K562 (cell line): ENCODE data around the gene TLE7.

Source experiments
- BHLHE40 ChIP-seq: IDR thresholded peaks from 2 replicates; pipeline ENCODE4 v1.6.1; 2011; ENCODE audit warnings: low read length, improper control_type of control experiment
- CTBP1 ChIP-seq: fragments of 450-650 bp; IDR thresholded peaks from 2 replicates; pipeline ENCODE4 v1.6.1; 2016; ENCODE audit warnings: borderline replicate concordance
- EP300 ChIP-seq: IDR thresholded peaks from 2 replicates; pipeline ENCODE4 v1.6.1; 2012; ENCODE audit warnings: low read length, improper control_type of control experiment
- ESRRB ChIP-seq: fragments of 250-450 bp; sonication (Bioruptor Pico); IDR thresholded peaks from 2 replicates; pipeline ENCODE4 v1.5.0; 2020; ENCODE audit warnings: mild to moderate bottlenecking, moderate library complexity, borderline replicate concordance
- FOXA1 ChIP-seq: fragments of 450-650 bp; IDR thresholded peaks from 2 replicates; pipeline ENCODE4 v1.6.1; 2016; ENCODE audit warnings: mild to moderate bottlenecking, borderline replicate concordance
- JUNB ChIP-seq: fragments of 450-650 bp; formaldehyde crosslinking; conservative IDR thresholded peaks from 2 replicates; pipeline ENCODE4 v1.4.0; 2020; ENCODE audit warnings: mild to moderate bottlenecking
- RAD21 ChIP-seq, 2 experiments: fragments of 250-450 bp in 1 of 2; fragments of 450-650 bp in 1 of 2; sonication (Bioruptor Pico) in 1 of 2; formaldehyde crosslinking in 1 of 2; IDR thresholded peaks in 1 of 2; conservative IDR thresholded peaks in 1 of 2; 2 replicates each; pipeline versions ENCODE4 v1.4.0 to v1.8.0; 2020 to 2022; ENCODE audit warnings: mild to moderate bottlenecking in 2 of 2, moderate library complexity in 1 of 2
- SETDB1 ChIP-seq: IDR thresholded peaks from one replicate; pipeline ENCODE4 v1.6.1; 2012; ENCODE audit warnings: low read length, control low read depth, inconsistent platforms
- ZBTB17 ChIP-seq: fragments of 450-650 bp; formaldehyde crosslinking; IDR thresholded peaks from 2 replicates; pipeline ENCODE4 v1.4.0; 2020; ENCODE audit warnings: mild to moderate bottlenecking
- TF ChIP-seq, protein P1 (sequence below), 3 experiments: IDR thresholded peaks in 2 of 3; conservative IDR thresholded peaks in 1 of 3; 2 replicates each; pipeline ENCODE4 v1.5.1; 2011 to 2012; ENCODE audit warnings: low read length in 3 of 3, mild to moderate bottlenecking in 3 of 3, control low read depth in 2 of 3, improper control_type of control experiment in 1 of 3, inconsistent platforms in 1 of 3, low read depth in 1 of 3, mixed read lengths in 1 of 3, moderate library complexity in 1 of 3; ENCODE audit not compliant: insufficient read depth in 2 of 3
- TF ChIP-seq, protein P2 (sequence below): fragments of 250-450 bp; sonication (Bioruptor Pico); IDR thresholded peaks from 2 replicates; pipeline ENCODE4 v1.5.0; 2020; ENCODE audit warnings: mild to moderate bottlenecking
- TF ChIP-seq, protein P3 (sequence below): sonication (generic); formaldehyde crosslinking; IDR thresholded peaks from 2 replicates; pipeline ENCODE4 v1.4.0; 2020; ENCODE audit warnings: mild to moderate bottlenecking, missing genetic modification reagents

DNA sequence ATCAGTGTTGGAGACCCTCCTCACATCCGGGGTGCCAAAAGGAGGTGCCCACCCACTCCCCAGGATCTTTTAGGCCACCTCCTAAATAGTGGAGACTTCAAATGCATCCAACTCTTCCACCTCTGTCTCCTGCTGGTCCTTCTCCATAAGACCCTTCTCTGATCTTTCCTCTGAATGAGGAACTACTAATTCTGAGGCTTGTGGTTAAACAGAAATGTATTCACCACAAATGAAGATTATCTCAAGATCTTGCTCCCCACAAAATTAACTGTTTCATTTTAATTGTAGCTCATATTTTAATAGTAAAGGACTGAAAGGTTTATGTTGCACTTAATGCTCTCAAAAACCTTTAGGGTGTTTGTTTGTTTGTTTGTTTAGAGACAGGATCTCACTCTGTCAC lies 34.1 kb downstream of the TLE7 start:
- TF ChIP-seq RAD21 (CRISPR knock-in tag; conservative IDR thresholded peaks at IDR 0.05 in 1 of 2, IDR thresholded peaks at IDR 0.05 in 1 of 2) (no peak), SETDB1 (no peak), FOXA1 (no peak), JUNB (CRISPR knock-in tag) (no peak), ZBTB17 (CRISPR knock-in tag) (no peak), BHLHE40 (no peak), CTBP1 (no peak), ESRRB (CRISPR knock-in tag) (no peak), EP300 (no peak)
- TF ChIP-seq, protein P1, sequence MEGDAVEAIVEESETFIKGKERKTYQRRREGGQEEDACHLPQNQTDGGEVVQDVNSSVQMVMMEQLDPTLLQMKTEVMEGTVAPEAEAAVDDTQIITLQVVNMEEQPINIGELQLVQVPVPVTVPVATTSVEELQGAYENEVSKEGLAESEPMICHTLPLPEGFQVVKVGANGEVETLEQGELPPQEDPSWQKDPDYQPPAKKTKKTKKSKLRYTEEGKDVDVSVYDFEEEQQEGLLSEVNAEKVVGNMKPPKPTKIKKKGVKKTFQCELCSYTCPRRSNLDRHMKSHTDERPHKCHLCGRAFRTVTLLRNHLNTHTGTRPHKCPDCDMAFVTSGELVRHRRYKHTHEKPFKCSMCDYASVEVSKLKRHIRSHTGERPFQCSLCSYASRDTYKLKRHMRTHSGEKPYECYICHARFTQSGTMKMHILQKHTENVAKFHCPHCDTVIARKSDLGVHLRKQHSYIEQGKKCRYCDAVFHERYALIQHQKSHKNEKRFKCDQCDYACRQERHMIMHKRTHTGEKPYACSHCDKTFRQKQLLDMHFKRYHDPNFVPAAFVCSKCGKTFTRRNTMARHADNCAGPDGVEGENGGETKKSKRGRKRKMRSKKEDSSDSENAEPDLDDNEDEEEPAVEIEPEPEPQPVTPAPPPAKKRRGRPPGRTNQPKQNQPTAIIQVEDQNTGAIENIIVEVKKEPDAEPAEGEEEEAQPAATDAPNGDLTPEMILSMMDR (IDR thresholded peaks at IDR 0.05 in 2 of 3, conservative IDR thresholded peaks at IDR 0.05 in 1 of 3; ENCODE audit: insufficient read depth in 2 of 3, low read depth in 1 of 3, low read length in 3 of 3) = no peak
- TF ChIP-seq, protein P2, sequence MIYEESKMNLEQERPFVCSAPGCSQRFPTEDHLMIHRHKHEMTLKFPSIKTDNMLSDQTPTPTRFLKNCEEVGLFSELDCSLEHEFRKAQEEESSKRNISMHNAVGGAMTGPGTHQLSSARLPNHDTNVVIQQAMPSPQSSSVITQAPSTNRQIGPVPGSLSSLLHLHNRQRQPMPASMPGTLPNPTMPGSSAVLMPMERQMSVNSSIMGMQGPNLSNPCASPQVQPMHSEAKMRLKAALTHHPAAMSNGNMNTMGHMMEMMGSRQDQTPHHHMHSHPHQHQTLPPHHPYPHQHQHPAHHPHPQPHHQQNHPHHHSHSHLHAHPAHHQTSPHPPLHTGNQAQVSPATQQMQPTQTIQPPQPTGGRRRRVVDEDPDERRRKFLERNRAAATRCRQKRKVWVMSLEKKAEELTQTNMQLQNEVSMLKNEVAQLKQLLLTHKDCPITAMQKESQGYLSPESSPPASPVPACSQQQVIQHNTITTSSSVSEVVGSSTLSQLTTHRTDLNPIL = no peak
- TF ChIP-seq, protein P3, sequence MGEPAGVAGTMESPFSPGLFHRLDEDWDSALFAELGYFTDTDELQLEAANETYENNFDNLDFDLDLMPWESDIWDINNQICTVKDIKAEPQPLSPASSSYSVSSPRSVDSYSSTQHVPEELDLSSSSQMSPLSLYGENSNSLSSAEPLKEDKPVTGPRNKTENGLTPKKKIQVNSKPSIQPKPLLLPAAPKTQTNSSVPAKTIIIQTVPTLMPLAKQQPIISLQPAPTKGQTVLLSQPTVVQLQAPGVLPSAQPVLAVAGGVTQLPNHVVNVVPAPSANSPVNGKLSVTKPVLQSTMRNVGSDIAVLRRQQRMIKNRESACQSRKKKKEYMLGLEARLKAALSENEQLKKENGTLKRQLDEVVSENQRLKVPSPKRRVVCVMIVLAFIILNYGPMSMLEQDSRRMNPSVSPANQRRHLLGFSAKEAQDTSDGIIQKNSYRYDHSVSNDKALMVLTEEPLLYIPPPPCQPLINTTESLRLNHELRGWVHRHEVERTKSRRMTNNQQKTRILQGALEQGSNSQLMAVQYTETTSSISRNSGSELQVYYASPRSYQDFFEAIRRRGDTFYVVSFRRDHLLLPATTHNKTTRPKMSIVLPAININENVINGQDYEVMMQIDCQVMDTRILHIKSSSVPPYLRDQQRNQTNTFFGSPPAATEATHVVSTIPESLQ (CRISPR knock-in tag) = no peak
